Suprapubic skin (tissue), 4 donors: Measurements from ENCODE around the gene SBK2. TPM values are rescaled to one million over a fixed set of nuclear protein-coding genes. Genes with fewer than 3 reads are reported as not detected.

Source experiments
- DNase-seq, 2 donors: peaks; one replicate each; pipeline ENCODE4 v3.0.0-alpha.2; 2019; ENCODE audit warnings: low spot score in 2 of 2
- H3K27ac ChIP-seq: fragments of 200-600 bp; sonication (generic); one replicate; pipeline ENCODE4 v1.5.1; 2019
- H3K27me3 ChIP-seq: fragments of 200-600 bp; sonication (generic); one replicate; pipeline ENCODE4 v1.5.1; 2019
- H3K36me3 ChIP-seq: fragments of 200-600 bp; sonication (generic); one replicate; pipeline ENCODE4 v1.5.1; 2019
- H3K4me1 ChIP-seq: fragments of 200-600 bp; sonication (generic); one replicate; pipeline ENCODE4 v1.5.1; 2019
- H3K4me3 ChIP-seq: fragments of 200-600 bp; sonication (generic); one replicate; pipeline ENCODE4 v1.5.1; 2019; ENCODE audit warnings: mild to moderate bottlenecking
- H3K9me3 ChIP-seq: fragments of 200-600 bp; sonication (generic); one replicate; pipeline ENCODE4 v1.5.1; 2019
- CTCF ChIP-seq, 2 donors: fragments of 200-600 bp in 1 of 2; fragments of 450-650 bp in 1 of 2; sonication (generic) in 1 of 2; IDR thresholded peaks; one replicate each; pipeline ENCODE4 v1.5.1; 2016 to 2019; ENCODE audit warnings: antibody characterized with exemption in 2 of 2, mild to moderate bottlenecking in 1 of 2, moderate library complexity in 1 of 2
- EP300 ChIP-seq: sonication (generic); formaldehyde crosslinking; IDR thresholded peaks from one replicate; pipeline ENCODE4 v1.6.1; 2017; ENCODE audit warnings: antibody characterized with exemption
- POLR2A ChIP-seq, 2 donors: fragments of 450-650 bp; IDR thresholded peaks; one replicate each; pipeline ENCODE4 v1.6.1; 2017; ENCODE audit warnings: antibody characterized with exemption in 2 of 2, mild to moderate bottlenecking in 2 of 2, moderate library complexity in 2 of 2
- POLR2AphosphoS5 ChIP-seq, 3 donors: sonication (generic); formaldehyde crosslinking; IDR thresholded peaks; one replicate each; pipeline ENCODE4 v1.6.1; 2017; ENCODE audit warnings: antibody characterized with exemption in 3 of 3
- WGBS: methylation state at CpG from one replicate; pipeline ENCODE4 v1.1.5; 2018; 5-methylcytosine and 5-hydroxymethylcytosine counted together
- total RNA-seq, 4 donors: library from RNA; depleted of rRNA; stranded (reverse); fragments of >200 nt; gene quantifications; one replicate each; pipeline ENCODE4 v1.1.0, GENCODE V29; 2016

SBK2 gene
- total RNA-seq, 4 donors from 2014 or later = not detected

- peaks cover 10% of the 10 kb centered on the region for H3K4me1 ChIP-seq
- no peaks in the 10 kb centered on the region for H3K9me3 ChIP-seq
- peaks cover 53% of the 10 kb centered on the region for H3K27me3 ChIP-seq
- H3K27ac ChIP-seq = no peak overlapping the region
- H3K4me3 ChIP-seq = no peak overlapping the region
- WGBS = 69% methylated on average over 17 of the region's 23 CpGs
- no peak for TF ChIP-seq EP300
- no peak for TF ChIP-seq CTCF (IDR thresholded peaks at IDR 0.05)
- TF ChIP-seq POLR2A (IDR thresholded peaks at IDR 0.05) = no peak
- no peak for TF ChIP-seq POLR2AphosphoS5 (IDR thresholded peaks at IDR 0.05)
- H3K36me3 ChIP-seq = no peaks in the 10 kb centered on the region
- no peak for DNase-seq
Measured at GRCh38 chr19:55544776-55545439, 8.0 kb upstream of the SBK2 start.

- Histone ChIP-seq H3K27ac (no peak overlapping the region), H3K36me3 (no peaks in the 10 kb centered on the region), H3K4me3 (no peak overlapping the region), H3K9me3 (no peaks in the 10 kb centered on the region), H3K4me1 (peaks cover 10% of the 10 kb centered on the region), H3K27me3 (peaks cover 49% of the 10 kb centered on the region)
- WGBS = 83% methylated on average over 12 of the region's 15 CpGs
- TF ChIP-seq CTCF (IDR thresholded peaks at IDR 0.05) = no peak
- TF ChIP-seq POLR2AphosphoS5 (IDR thresholded peaks at IDR 0.05) = no peak
- TF ChIP-seq EP300 = no peak
- TF ChIP-seq POLR2A (IDR thresholded peaks at IDR 0.05) = no peak
- no peak for DNase-seq
Measured at GRCh38 chr19:55544014-55544413, 7.1 kb upstream of the SBK2 start.

- TF ChIP-seq CTCF (IDR thresholded peaks at IDR 0.05) = no peak
- H3K4me3 ChIP-seq = no peak overlapping the region
- no peaks in the 10 kb centered on the region for H3K9me3 ChIP-seq
- H3K36me3 ChIP-seq = no peaks in the 10 kb centered on the region
- no peak overlapping the region for H3K27ac ChIP-seq
- peaks cover 10% of the 10 kb centered on the region for H3K4me1 ChIP-seq
- peaks cover 44% of the 10 kb centered on the region for H3K27me3 ChIP-seq
- 79% methylated on average over 5 of the region's 5 CpGs for WGBS
- no peak for DNase-seq
Measured at GRCh38 chr19:55543567-55543966, 6.6 kb upstream of the SBK2 start.

DNA sequence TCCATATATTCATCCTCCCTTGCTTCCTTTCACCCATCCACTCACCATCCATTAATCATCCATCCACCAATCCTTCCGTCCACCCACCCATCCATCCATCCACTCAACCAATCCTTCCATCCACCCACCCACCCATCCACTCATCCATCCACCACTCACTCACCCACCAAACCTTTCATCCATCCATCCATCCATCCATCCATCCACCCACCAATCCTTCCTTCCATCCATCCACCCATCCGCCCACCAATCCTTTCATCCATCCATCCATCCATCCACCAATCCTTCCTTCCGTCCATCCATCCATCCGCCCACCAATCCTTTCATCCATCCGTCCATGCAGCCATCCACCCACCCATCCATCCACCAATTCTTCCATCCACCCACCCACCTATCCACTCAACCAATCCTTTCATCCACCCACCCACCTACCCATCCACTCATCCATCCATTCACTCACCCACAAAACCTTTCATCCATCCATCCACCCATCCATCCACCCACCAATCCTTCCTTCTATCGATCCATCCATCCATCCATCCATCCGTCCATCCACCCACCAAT, 5.4 kb upstream of the SBK2 start:
- Histone ChIP-seq H3K9me3 (no peaks in the 10 kb centered on the region), H3K27ac (no peak overlapping the region), H3K27me3 (peaks cover 41% of the 10 kb centered on the region), H3K36me3 (no peaks in the 10 kb centered on the region), H3K4me1 (peaks cover 5% of the 10 kb centered on the region), H3K4me3 (no peak overlapping the region)
- 88% methylated on average over 7 of the region's 7 CpGs for whole genome bisulfite sequencing
- TF ChIP-seq EP300 (no peak), POLR2AphosphoS5 (IDR thresholded peaks at IDR 0.05) (no peak), POLR2A (IDR thresholded peaks at IDR 0.05) (no peak), CTCF (IDR thresholded peaks at IDR 0.05) (no peak)
- no peak for DNase-seq

- H3K4me3 ChIP-seq = no peak overlapping the region
- H3K4me1 ChIP-seq = no peaks in the 10 kb centered on the region
- no peak overlapping the region for H3K27ac ChIP-seq
- TF ChIP-seq POLR2A (IDR thresholded peaks at IDR 0.05) (no peak), EP300 (no peak), POLR2AphosphoS5 (IDR thresholded peaks at IDR 0.05) (no peak), CTCF (IDR thresholded peaks at IDR 0.05) (no peak)
- no peak for DNase-seq
- 82% methylated on average over 10 of the region's 19 CpGs for WGBS
- H3K36me3 ChIP-seq = no peaks in the 10 kb centered on the region
- H3K27me3 ChIP-seq = peaks cover 38% of the 10 kb centered on the region
- H3K9me3 ChIP-seq = no peaks in the 10 kb centered on the region
Measured at GRCh38 chr19:55541091-55541490, 4.2 kb upstream of the SBK2 start.
